Calu3 (cell line): Measurements from ENCODE around the gene SLC39A11. TPM values are rescaled to one million over a fixed set of nuclear protein-coding genes. Genes with fewer than 3 reads are reported as not detected.
"Not testable (repeated sequence)": the region's sequence is repeated elsewhere in the genome, so short reads cannot be mapped to it uniquely, and the experiment has no call there.

Experiments
- BruUV-seq: library from RNA; stranded (reverse); fragments of 400-500 nt; replicated peaks from 2 replicates; lab custom pipeline; 2021; lab: Mats Ljungman, UMichigan
- CTCF ChIA-PET: fragments of 300-600 bp; sonication (Branson Sonifier 250); formaldehyde crosslinking; loops from one replicate; lab custom pipeline; 2022; ENCODE audit warnings: antibody characterized with exemption; lab: Charles Lee
- DNase-seq: peaks from one replicate; pipeline ENCODE4 v3.0.0; 2022
- H3K27ac Mint-ChIP-seq: one replicate; pipeline ENCODE4 v1.8.0; 2022; ENCODE audit warnings: mixed read lengths; ENCODE audit not compliant: unreplicated experiment
- H3K27me3 Mint-ChIP-seq: one replicate; pipeline ENCODE4 v1.8.0; 2022; ENCODE audit warnings: mixed read lengths; ENCODE audit not compliant: unreplicated experiment
- H3K36me3 Mint-ChIP-seq: one replicate; pipeline ENCODE4 v1.8.0; 2022; ENCODE audit warnings: mild to moderate bottlenecking, moderate library complexity, mixed read lengths; ENCODE audit not compliant: insufficient read depth, unreplicated experiment
- H3K4me1 Mint-ChIP-seq: one replicate; pipeline ENCODE4 v1.8.0; 2022; ENCODE audit warnings: mild to moderate bottlenecking, low read depth, mixed read lengths; ENCODE audit not compliant: unreplicated experiment
- H3K4me3 Mint-ChIP-seq: one replicate; pipeline ENCODE4 v1.8.0; 2022; ENCODE audit warnings: mild to moderate bottlenecking, low read depth, moderate library complexity, mixed read lengths; ENCODE audit not compliant: unreplicated experiment
- H3K9me3 Mint-ChIP-seq: one replicate; pipeline ENCODE4 v1.8.0; 2022; ENCODE audit warnings: low read depth, mixed read lengths; ENCODE audit not compliant: unreplicated experiment
- CTCF ChIP-seq: fragments of 200-600 bp; IDR thresholded peaks from one replicate; pipeline ENCODE4 v1.8.0; 2022; ENCODE audit warnings: antibody characterized with exemption; ENCODE audit not compliant: unreplicated experiment
- intact Hi-C: fragments of 100-400 bp; cut with micrococcal nuclease; formaldehyde crosslinking; loops from one replicate; pipeline ENCODE4 v1.10.0; 2022; ENCODE audit not compliant: unreplicated experiment
- total RNA-seq: library from RNA; stranded (reverse); gene quantifications from 2 replicates; pipeline ENCODE4 v1.2.3, GENCODE V29; 2022

The SLC39A11 gene
- total RNA-seq, 1 experiment from 2014 or later, result 60.3 TPM

GRCh38 chr17:72937707-72938106 lies 154.8 kb downstream of the SLC39A11 start:
- no peak overlapping the region for H3K4me3 Mint-ChIP-seq
- H3K36me3 Mint-ChIP-seq, result no peaks in the 10 kb centered on the region
- BruUV-seq, result no TSS peak
- H3K9me3 Mint-ChIP-seq, result no peaks in the 10 kb centered on the region
- H3K27me3 Mint-ChIP-seq, result no peaks in the 10 kb centered on the region
- no peak overlapping the region for H3K27ac Mint-ChIP-seq
- CTCF ChIA-PET, result no interaction called here
- H3K4me1 Mint-ChIP-seq, result no peaks in the 10 kb centered on the region
- DNase-seq, result no peak
- intact Hi-C loops, result no loop called here
- TF ChIP-seq CTCF, result no peak

GRCh38 chr17:72937254-72937653 lies 155.2 kb downstream of the SLC39A11 start:
- DNase-seq, H3K36me3 Mint-ChIP-seq, H3K27ac Mint-ChIP-seq, H3K9me3 Mint-ChIP-seq, H3K4me1 Mint-ChIP-seq, H3K27me3 Mint-ChIP-seq, H3K4me3 Mint-ChIP-seq, CTCF ChIA-PET, intact Hi-C loops, BruUV-seq: not testable (repeated sequence)

- H3K4me1 Mint-ChIP-seq, result peaks cover 13% of the 10 kb centered on the region
- H3K27ac Mint-ChIP-seq, result no peak overlapping the region
- H3K27me3 Mint-ChIP-seq, result no peaks in the 10 kb centered on the region
- H3K36me3 Mint-ChIP-seq, result no peaks in the 10 kb centered on the region
- no TSS peak for BruUV-seq
- no peak overlapping the region for H3K4me3 Mint-ChIP-seq
- intact Hi-C loops, result no loop called here
- no peak for TF ChIP-seq CTCF
- H3K9me3 Mint-ChIP-seq, result no peaks in the 10 kb centered on the region
- no peak for DNase-seq
- CTCF ChIA-PET, result no interaction called here
These were observed 156.5 kb downstream of the SLC39A11 start for GRCh38 chr17:72935984-72936383.

- no peaks in the 10 kb centered on the region for H3K9me3 Mint-ChIP-seq
- CTCF ChIA-PET, result no interaction called here
- TF ChIP-seq CTCF, result no peak
- no peaks in the 10 kb centered on the region for H3K27me3 Mint-ChIP-seq
- H3K4me3 Mint-ChIP-seq, result no peak overlapping the region
- no peak overlapping the region for H3K27ac Mint-ChIP-seq
- H3K4me1 Mint-ChIP-seq, result peaks cover 17% of the 10 kb centered on the region
- no peaks in the 10 kb centered on the region for H3K36me3 Mint-ChIP-seq
- intact Hi-C loops, result no loop called here
- BruUV-seq, result no TSS peak
- DNase-seq, result no peak
These were observed 157.6 kb downstream of the SLC39A11 start for GRCh38 chr17:72934927-72935326.

- DNase-seq, result peak; percentile 26
- CTCF ChIA-PET, result no interaction called here
- Mint-ChIP-seq H3K27me3 (no peaks in the 10 kb centered on the region), H3K36me3 (no peaks in the 10 kb centered on the region), H3K27ac (no peak overlapping the region), H3K4me3 (no peak overlapping the region), H3K9me3 (no peaks in the 10 kb centered on the region), H3K4me1 (peaks cover 26% of the 10 kb centered on the region)
- TF ChIP-seq CTCF, result no peak
- intact Hi-C loops, result no loop called here
- BruUV-seq, result no TSS peak
These were observed 160.9 kb downstream of the SLC39A11 start for GRCh38 chr17:72931635-72932034.
